ENCODE measurements around the gene SPINT3. TPM values are rescaled to one million over a fixed set of nuclear protein-coding genes. Genes with fewer than 3 reads are reported as not detected.
"Not testable (repeated sequence)": the region's sequence is repeated elsewhere in the genome, so short reads cannot be mapped to it uniquely, and the experiment has no call there.

Gene SPINT3
- total RNA-seq, 8 experiments from 2014 or later, result not detected

GRCh38 chr20:45496166-45496565 is 19.3 kb downstream of the SPINT3 start:
- Histone ChIP-seq H3K4me3 (no peak overlapping the region), H3K4me1 (replicated peaks in 1 of 2) (no peaks in the 10 kb centered on the region), H3K27ac (no peak overlapping the region)
- no peak for ATAC-seq (replicated peaks in 6 of 8)
- in situ Hi-C loops (cut with MboI; ENCODE audit: low pct_unique_long_range_greater_than_20kb in 2 of 9, low sequenced_read_pairs in 9 of 9, unreplicated experiment in 9 of 9), result no loop called here
- WGBS, 10 experiments, result 0 to 84% (median 63%) methylated on average over 1 to 3 of the region's 3 CpGs; no CpG with 5 or more reads in 2 of the 10 experiments

- Histone ChIP-seq H3K27ac (no peak overlapping the region), H3K4me3 (no peak overlapping the region), H3K4me1 (replicated peaks in 1 of 2) (no peaks in the 10 kb centered on the region)
- ATAC-seq (replicated peaks in 6 of 8), result no peak
- in situ Hi-C loops (cut with MboI; ENCODE audit: low pct_unique_long_range_greater_than_20kb in 2 of 9, low sequenced_read_pairs in 9 of 9, unreplicated experiment in 9 of 9), result no loop called here
- 0 to 80% (median 43%) methylated on average over 1 of the region's 1 CpG; no CpG with 5 or more reads in 7 of the 10 experiments for WGBS, 10 experiments
Observed at GRCh38 chr20:45495501-45495941, 19.9 kb downstream of the SPINT3 start.

GRCh38 chr20:45489083-45489531 is 26.3 kb downstream of the SPINT3 start:
- in situ Hi-C loops (cut with MboI; ENCODE audit: low pct_unique_long_range_greater_than_20kb in 2 of 9, low sequenced_read_pairs in 9 of 9, unreplicated experiment in 9 of 9), result no loop called here
- Histone ChIP-seq H3K4me3 (no peak overlapping the region), H3K4me1 (replicated peaks in 1 of 2) (peaks cover 0 to 4% of the 10 kb centered on the region in 2 donors), H3K27ac (no peak overlapping the region)
- 29 to 50% (median 40%) methylated on average over 1 of the region's 1 CpG; no CpG with 5 or more reads in 7 of the 10 experiments for WGBS, 10 experiments
- ATAC-seq (replicated peaks in 6 of 8), result peak; percentile 37 to 99 (median 78)

GRCh38 chr20:45487231-45487635 is 28.2 kb downstream of the SPINT3 start:
- in situ Hi-C loops (cut with MboI; ENCODE audit: low pct_unique_long_range_greater_than_20kb in 2 of 9, low sequenced_read_pairs in 9 of 9, unreplicated experiment in 9 of 9), result no loop called here
- no peak for ATAC-seq (replicated peaks in 6 of 8)
- no CpG with 5 or more reads among the region's 20 CpGs for WGBS, 10 experiments

GRCh38 chr20:45485388-45485787 is 30.0 kb downstream of the SPINT3 start:
- in situ Hi-C loops (cut with MboI; ENCODE audit: low pct_unique_long_range_greater_than_20kb in 2 of 9, low sequenced_read_pairs in 9 of 9, unreplicated experiment in 9 of 9), result no loop called here
- peaks cover 0 to 4% of the 10 kb centered on the region in 2 donors for H3K4me1 ChIP-seq (replicated peaks in 1 of 2)
- no peak overlapping the region for H3K27ac ChIP-seq
- H3K4me3 ChIP-seq, result no peak overlapping the region
- ATAC-seq (replicated peaks in 6 of 8), result no peak
- 22 to 100% (median 83%) methylated on average over 1 to 4 of the region's 4 CpGs; no CpG with 5 or more reads in 1 of the 10 experiments for WGBS, 10 experiments

More at GRCh38 chr20:45487231-45487635, 28.2 kb downstream of the SPINT3 start:
- Histone ChIP-seq H3K27ac (no peak overlapping the region), H3K4me1 (replicated peaks in 1 of 2) (peaks cover 0 to 4% of the 10 kb centered on the region in 2 donors), H3K4me3 (no peak overlapping the region)

- no peak overlapping the region for H3K4me3 ChIP-seq
- in situ Hi-C loops (cut with MboI; ENCODE audit: low pct_unique_long_range_greater_than_20kb in 2 of 9, low sequenced_read_pairs in 9 of 9, unreplicated experiment in 9 of 9), result no loop called here
- H3K4me1 ChIP-seq (replicated peaks in 1 of 2), result peaks cover 0 to 4% of the 10 kb centered on the region in 2 donors
- no peak overlapping the region for H3K27ac ChIP-seq
- 0 to 100% (median 63%) methylated on average over 1 to 6 of the region's 6 CpGs; no CpG with 5 or more reads in 2 of the 10 experiments for WGBS, 10 experiments
- no peak for ATAC-seq (replicated peaks in 6 of 8)
Observed at GRCh38 chr20:45484676-45485075, 30.7 kb downstream of the SPINT3 start.

- in situ Hi-C loops (cut with MboI; ENCODE audit: low pct_unique_long_range_greater_than_20kb in 2 of 9, low sequenced_read_pairs in 9 of 9, unreplicated experiment in 9 of 9), result no loop called here
- H3K27ac ChIP-seq, result no peak overlapping the region
- ATAC-seq (replicated peaks in 6 of 8), result no peak
- 38 to 100% (median 76%) methylated on average over 1 to 6 of the region's 7 CpGs; no CpG with 5 or more reads in 2 of the 10 experiments for WGBS, 10 experiments
- H3K4me3 ChIP-seq, result no peak overlapping the region
- no peaks in the 10 kb centered on the region for H3K4me1 ChIP-seq (replicated peaks in 1 of 2)
Observed at GRCh38 chr20:45479822-45480221, 35.6 kb downstream of the SPINT3 start.

GRCh38 chr20:45477530-45478148 is 37.8 kb downstream of the SPINT3 start:
- ATAC-seq (replicated peaks in 6 of 8); H3K27ac ChIP-seq; H3K4me3 ChIP-seq; H3K4me1 ChIP-seq (replicated peaks in 1 of 2); in situ Hi-C loops (cut with MboI; ENCODE audit: low pct_unique_long_range_greater_than_20kb in 2 of 9, low sequenced_read_pairs in 9 of 9, unreplicated experiment in 9 of 9): not testable (repeated sequence)
- 0 to 86% (median 20%) methylated on average over 1 to 3 of the region's 7 CpGs; no CpG with 5 or more reads in 5 of the 10 experiments for WGBS, 10 experiments

GRCh38 chr20:45472286-45472685 is 43.1 kb downstream of the SPINT3 start:
- ATAC-seq (replicated peaks in 6 of 8); in situ Hi-C loops (cut with MboI; ENCODE audit: low pct_unique_long_range_greater_than_20kb in 2 of 9, low sequenced_read_pairs in 9 of 9, unreplicated experiment in 9 of 9): not testable (repeated sequence)
- WGBS, 10 experiments, result 0 to 100% (median 63%) methylated on average over 1 to 2 of the region's 3 CpGs; no CpG with 5 or more reads in 5 of the 10 experiments

GRCh38 chr20:45470937-45471336 is 44.5 kb downstream of the SPINT3 start:
- WGBS, 10 experiments, result 5 to 67% (median 64%) methylated on average over 2 to 7 of the region's 10 CpGs; no CpG with 5 or more reads in 5 of the 10 experiments
- peak; percentile 5 to 32 (median 20) for ATAC-seq (replicated peaks in 6 of 8)
- peak overlapping the region in 4 of 5 donors; percentile 17 to 25 (median 23) for H3K4me3 ChIP-seq
- in situ Hi-C loops (cut with MboI; ENCODE audit: low pct_unique_long_range_greater_than_20kb in 2 of 9, low sequenced_read_pairs in 9 of 9, unreplicated experiment in 9 of 9), result no loop called here
- peaks cover 11 to 21% of the 10 kb centered on the region in 2 donors for H3K4me1 ChIP-seq (replicated peaks in 1 of 2)
- H3K27ac ChIP-seq, result peak overlapping the region; percentile 3 to 14

More at GRCh38 chr20:45472286-45472685, 43.1 kb downstream of the SPINT3 start:
- not testable (repeated sequence) for H3K27ac ChIP-seq, H3K4me3 ChIP-seq
- H3K4me1 ChIP-seq (replicated peaks in 1 of 2), result peaks cover 11 to 21% of the 10 kb centered on the region in 2 donors

GRCh38 chr20:45470262-45470931 is 45.0 kb downstream of the SPINT3 start:
- ATAC-seq (replicated peaks in 6 of 8), result peak; percentile 76 to 90 (median 86)
- 0% methylated on average over 1 of the region's 50 CpGs; no CpG with 5 or more reads in 9 of the 10 experiments for WGBS, 10 experiments
- in situ Hi-C loops (cut with MboI; ENCODE audit: low pct_unique_long_range_greater_than_20kb in 2 of 9, low sequenced_read_pairs in 9 of 9, unreplicated experiment in 9 of 9), result no loop called here
- Histone ChIP-seq H3K4me3 (peak overlapping the region; percentile 3 to 25 (median 22)), H3K4me1 (replicated peaks in 1 of 2) (peaks cover 11 to 21% of the 10 kb centered on the region in 2 donors), H3K27ac (peak overlapping the region; percentile 3 to 14)

GRCh38 chr20:45469336-45470261 is 45.8 kb downstream of the SPINT3 start, which contains the start of gene WFDC2:
Gene WFDC2, plus strand, starts transcription at chr20:45469753. Its CDS starts 29 bp downstream, at chr20:45469782.
- peak within 1 kb of the TSS in 1 of 2 donors; percentile 3 for H3K27ac ChIP-seq
- WGBS, 10 experiments, result 40 to 50% (median 45%) methylated on average over 1 to 2 of the region's 54 CpGs; no CpG with 5 or more reads in 7 of the 10 experiments
- in situ Hi-C loops (cut with MboI; ENCODE audit: low pct_unique_long_range_greater_than_20kb in 2 of 9, low sequenced_read_pairs in 9 of 9, unreplicated experiment in 9 of 9), result no loop called here
- peak in 5 of 8 experiments; percentile 1 to 48 (median 26) for ATAC-seq (replicated peaks in 6 of 8)
- H3K4me1 ChIP-seq (replicated peaks in 1 of 2), result peaks cover 11 to 21% of the 10 kb centered on the region in 2 donors
- H3K4me3 ChIP-seq, result peak within 1 kb of the TSS; percentile 3 to 25 (median 22)
